ENCODE measurements around the gene ABHD14A. TPM values are rescaled to one million over a fixed set of nuclear protein-coding genes. Genes with fewer than 3 reads are reported as not detected.
A peak's percentile ranks its signal among the peaks of the same experiment; 100 is the strongest.

Gene ABHD14A
- total RNA-seq, 6 experiments from 2014 or later, result 8.3 to 22.2 (median 15.1) TPM

DNA sequence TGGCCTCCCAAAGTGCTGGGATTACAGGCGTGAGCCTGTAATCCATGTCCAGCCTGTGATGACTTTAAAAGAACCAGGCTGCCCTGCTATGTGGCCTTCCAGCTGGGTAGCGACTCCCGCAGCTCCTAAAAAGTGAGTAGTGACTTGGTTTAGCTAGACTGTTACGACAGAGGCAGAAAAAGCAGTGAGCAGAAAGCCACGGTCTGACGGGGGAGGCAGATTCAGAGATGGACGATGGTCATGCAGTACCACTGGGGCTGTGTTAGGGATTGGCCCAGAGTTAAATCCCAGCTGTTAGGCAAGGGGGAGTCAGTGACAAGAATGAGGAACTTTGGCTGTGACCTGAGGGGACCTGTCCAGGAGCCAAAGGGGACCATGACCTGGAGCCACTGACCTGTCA lies 23.9 kb downstream of the ABHD14A start:
- DNase-seq (no peak), ATAC-seq (no peak)
- peaks cover 0 to 12% (median 4%) of the 10 kb centered on the region in 4 donors for H3K4me1 ChIP-seq
- no peak overlapping the region for H3K4me3 ChIP-seq
- H3K27me3 ChIP-seq, result no peaks in the 10 kb centered on the region
- peaks cover 0 to 11% (median 8%) of the 10 kb centered on the region in 4 donors for H3K36me3 ChIP-seq
- intact Hi-C loops (cut with DNase I), result no loop called here
- WGBS (ENCODE audit: insufficient coverage, low coverage, low lambda C conversion rate, missing lambda C conversion rate), result 90% methylated on average over 3 of the region's 7 CpGs
- no peak overlapping the region for H3K27ac ChIP-seq
- H3K9me3 ChIP-seq, result no peaks in the 10 kb centered on the region
- TF ChIP-seq, protein P1, sequence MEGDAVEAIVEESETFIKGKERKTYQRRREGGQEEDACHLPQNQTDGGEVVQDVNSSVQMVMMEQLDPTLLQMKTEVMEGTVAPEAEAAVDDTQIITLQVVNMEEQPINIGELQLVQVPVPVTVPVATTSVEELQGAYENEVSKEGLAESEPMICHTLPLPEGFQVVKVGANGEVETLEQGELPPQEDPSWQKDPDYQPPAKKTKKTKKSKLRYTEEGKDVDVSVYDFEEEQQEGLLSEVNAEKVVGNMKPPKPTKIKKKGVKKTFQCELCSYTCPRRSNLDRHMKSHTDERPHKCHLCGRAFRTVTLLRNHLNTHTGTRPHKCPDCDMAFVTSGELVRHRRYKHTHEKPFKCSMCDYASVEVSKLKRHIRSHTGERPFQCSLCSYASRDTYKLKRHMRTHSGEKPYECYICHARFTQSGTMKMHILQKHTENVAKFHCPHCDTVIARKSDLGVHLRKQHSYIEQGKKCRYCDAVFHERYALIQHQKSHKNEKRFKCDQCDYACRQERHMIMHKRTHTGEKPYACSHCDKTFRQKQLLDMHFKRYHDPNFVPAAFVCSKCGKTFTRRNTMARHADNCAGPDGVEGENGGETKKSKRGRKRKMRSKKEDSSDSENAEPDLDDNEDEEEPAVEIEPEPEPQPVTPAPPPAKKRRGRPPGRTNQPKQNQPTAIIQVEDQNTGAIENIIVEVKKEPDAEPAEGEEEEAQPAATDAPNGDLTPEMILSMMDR (IDR thresholded peaks at IDR 0.05), result no peak
- TF ChIP-seq POLR2A (IDR thresholded peaks at IDR 0.05), result no peak

DNA sequence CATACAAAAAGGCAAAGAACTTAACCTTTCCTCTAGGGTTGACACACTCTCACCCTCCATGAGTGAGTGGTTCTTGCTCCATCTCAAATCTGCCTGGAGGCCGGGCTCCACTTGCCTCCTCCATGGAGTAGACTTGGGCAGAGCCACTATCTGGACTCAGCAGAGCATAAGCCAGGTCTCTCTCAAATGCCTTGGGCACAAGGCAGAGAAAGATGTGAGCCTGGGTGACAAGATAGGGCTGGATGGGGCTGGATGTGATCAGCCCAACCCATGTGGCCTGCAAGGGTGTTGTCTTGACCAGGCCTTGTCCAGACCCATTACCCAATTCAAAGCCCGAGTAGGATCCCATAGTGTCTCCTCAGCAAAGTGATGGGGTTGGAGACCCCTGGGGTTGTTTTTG lies 25.0 kb downstream of the ABHD14A start:
- intact Hi-C loops (cut with DNase I), result loop anchor here (2.0 to 5.0 kb wide), 3 partner anchors 122 to 145 kb away; no protein-coding TSS in a partner anchor
- no peaks in the 10 kb centered on the region for H3K27me3 ChIP-seq

GRCh38 chr3:52001443-52001974 lies 26.6 kb downstream of the ABHD14A start:
- no peaks in the 10 kb centered on the region for H3K27me3 ChIP-seq
- no peak overlapping the region for H3K27ac ChIP-seq
- TF ChIP-seq, protein P1 (IDR thresholded peaks at IDR 0.05), result peak; percentile 86 to 96 (median 89)
- no peak for TF ChIP-seq POLR2A (IDR thresholded peaks at IDR 0.05)
- ATAC-seq (peak; percentile 71 to 78 (median 75)), DNase-seq (peak; percentile 71 to 75 (median 72))
- intact Hi-C loops (cut with DNase I), result loop anchor here (2.0 to 5.0 kb wide), 3 partner anchors 121 to 143 kb away; no protein-coding TSS in a partner anchor
- H3K4me3 ChIP-seq, result no peak overlapping the region
- H3K9me3 ChIP-seq, result no peaks in the 10 kb centered on the region
- peaks cover 0 to 9% (median 0%) of the 10 kb centered on the region in 4 donors for H3K4me1 ChIP-seq
- no peaks in the 10 kb centered on the region for H3K36me3 ChIP-seq
- WGBS (ENCODE audit: insufficient coverage, low coverage, low lambda C conversion rate, missing lambda C conversion rate), result 6% methylated on average over 2 of the region's 18 CpGs

More for the DNA sequence above, 25.0 kb downstream of the ABHD14A start:
- DNase-seq (no peak), ATAC-seq (no peak)
- Histone ChIP-seq H3K4me3 (no peak overlapping the region), H3K9me3 (no peaks in the 10 kb centered on the region), H3K36me3 (peaks cover 0 to 1% (median under 1%) of the 10 kb centered on the region in 4 donors), H3K27ac (no peak overlapping the region), H3K4me1 (peaks cover 0 to 4% (median 2%) of the 10 kb centered on the region in 4 donors)
- 71% methylated on average over 1 of the region's 2 CpGs for whole genome bisulfite sequencing (ENCODE audit: insufficient coverage, low coverage, low lambda C conversion rate, missing lambda C conversion rate)
- TF ChIP-seq, protein P1 (IDR thresholded peaks at IDR 0.05), result no peak
- TF ChIP-seq POLR2A (IDR thresholded peaks at IDR 0.05), result no peak

DNA sequence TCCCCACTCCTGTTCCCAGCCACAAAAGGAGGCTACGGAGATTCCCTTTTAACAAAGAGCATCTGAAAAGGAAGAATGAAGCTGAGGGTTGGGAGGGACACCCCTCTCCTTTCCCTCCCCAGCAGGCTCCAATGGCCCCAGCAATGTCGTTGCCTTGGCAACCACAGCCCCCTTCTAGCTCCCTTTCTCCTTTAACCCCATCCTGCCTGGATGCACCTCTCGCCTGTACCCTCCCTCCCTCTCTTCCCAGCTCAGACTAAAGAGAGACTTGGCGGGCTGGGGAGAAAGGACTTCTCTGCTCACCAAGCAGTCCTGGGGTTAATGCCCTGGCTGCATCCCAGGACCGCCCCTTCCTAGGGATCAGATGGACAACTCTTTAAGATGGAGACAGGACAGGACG lies 27.9 kb downstream of the ABHD14A start:
- intact Hi-C loops (cut with DNase I), result loop anchor here (5.0 kb wide), 2 partner anchors 120 to 140 kb away; no protein-coding TSS in a partner anchor
- 66% methylated on average over 3 of the region's 6 CpGs for WGBS (ENCODE audit: insufficient coverage, low coverage, low lambda C conversion rate, missing lambda C conversion rate)
- TF ChIP-seq POLR2A (IDR thresholded peaks at IDR 0.05), result no peak
- TF ChIP-seq, protein P1 (IDR thresholded peaks at IDR 0.05), result no peak
- DNase-seq, result no peak
- ATAC-seq, result no peak
- Histone ChIP-seq H3K9me3 (no peaks in the 10 kb centered on the region), H3K27me3 (no peaks in the 10 kb centered on the region), H3K4me3 (no peak overlapping the region), H3K27ac (no peak overlapping the region), H3K36me3 (no peaks in the 10 kb centered on the region), H3K4me1 (peaks cover 0 to 9% (median 0%) of the 10 kb centered on the region in 4 donors)
